Amygdala (tissue), 56 donors: ENCODE results near the gene GRIN2C.

Experiments used
- DNase-seq, 56 donors: peaks; one replicate each; lab custom pipeline; 2025; lab: John Stamatoyannopoulos, UW

GRIN2C gene

DNA sequence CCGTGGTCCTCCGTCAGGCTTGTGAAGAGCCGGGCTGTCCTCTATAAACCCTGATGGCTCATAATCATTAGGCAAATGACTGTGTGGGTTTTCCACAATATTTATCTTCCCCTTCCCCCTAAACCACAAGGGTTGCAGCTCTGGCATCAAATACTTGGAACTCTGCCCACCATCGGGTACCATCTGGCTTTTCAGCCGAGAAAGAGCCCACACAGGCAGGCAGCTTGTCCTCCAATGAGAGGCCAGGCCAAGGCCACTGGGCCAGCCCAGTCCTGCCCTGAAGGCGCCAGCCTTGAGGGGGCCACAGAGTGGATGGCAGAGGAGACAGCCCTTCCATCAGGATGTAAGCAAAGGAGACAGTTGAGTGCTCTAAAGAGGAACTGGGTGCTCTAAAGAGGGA lies 51.8 kb downstream of the GRIN2C start:
- DNase-seq = peak in 11 of 56 donors; percentile 16 to 55 (median 36)

GRCh38 chr17:74807441-74807840 lies 52.2 kb downstream of the GRIN2C start:
- DNase-seq = no peak

GRCh38 chr17:74806334-74806733 lies 53.4 kb downstream of the GRIN2C start:
- no peak for DNase-seq

- DNase-seq = peak in 6 of 56 donors; percentile 24 to 55 (median 36)
These were observed 54.1 kb downstream of the GRIN2C start for GRCh38 chr17:74805591-74805991.

GRCh38 chr17:74804683-74805082 lies 55.0 kb downstream of the GRIN2C start:
- no peak for DNase-seq

DNA sequence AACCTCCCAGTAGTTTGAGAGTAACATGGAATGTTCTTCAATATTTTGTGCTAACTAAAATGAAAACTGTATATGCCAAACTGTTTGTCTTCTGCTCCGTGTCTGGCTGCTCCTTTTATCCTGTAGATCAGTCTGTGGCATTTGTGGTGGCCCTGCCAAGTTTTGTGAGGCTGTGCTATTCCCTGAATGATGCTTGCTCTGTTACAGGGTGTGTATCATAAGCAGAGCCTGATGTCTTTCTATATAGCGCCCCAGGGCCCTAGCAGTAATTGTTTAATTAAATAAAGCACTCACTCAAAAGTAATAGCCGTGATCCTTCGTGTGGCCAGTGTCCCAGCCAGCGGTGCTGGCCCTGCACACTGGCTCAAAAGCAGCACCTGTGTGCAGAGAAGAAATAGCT lies 55.7 kb downstream of the GRIN2C start:
- no peak for DNase-seq

GRCh38 chr17:74803388-74803930 lies 56.2 kb downstream of the GRIN2C start:
- no peak for DNase-seq

GRCh38 chr17:74801896-74802295 lies 57.8 kb downstream of the GRIN2C start:
- no peak for DNase-seq

GRCh38 chr17:74800531-74800930 lies 59.2 kb downstream of the GRIN2C start:
- DNase-seq = peak in 1 of 56 donors; percentile 47

GRCh38 chr17:74799097-74799496 lies 60.6 kb downstream of the GRIN2C start:
- DNase-seq = no peak

- no peak for DNase-seq
These were observed 61.4 kb downstream of the GRIN2C start for GRCh38 chr17:74798239-74798707.

DNA sequence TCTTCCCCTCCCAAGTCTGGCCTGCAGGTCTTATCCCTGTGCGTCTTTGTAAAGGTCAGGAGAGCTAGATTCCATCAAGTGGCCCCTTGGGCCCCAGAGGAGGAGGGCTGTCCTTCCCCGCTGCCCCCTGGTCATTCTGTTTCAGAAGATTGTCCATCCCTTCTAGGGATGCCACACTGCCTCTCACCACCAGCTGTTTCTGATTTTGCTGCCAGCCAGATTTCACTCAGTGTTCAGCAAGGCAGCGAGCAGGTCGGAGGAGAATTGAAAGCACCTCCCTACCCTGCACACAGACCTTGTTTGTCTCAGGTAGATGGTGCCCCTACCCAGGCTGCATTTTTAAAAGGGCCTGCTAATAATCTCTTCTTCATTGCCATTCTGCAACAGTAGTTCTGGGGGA lies 61.9 kb downstream of the GRIN2C start:
- DNase-seq = no peak

DNA sequence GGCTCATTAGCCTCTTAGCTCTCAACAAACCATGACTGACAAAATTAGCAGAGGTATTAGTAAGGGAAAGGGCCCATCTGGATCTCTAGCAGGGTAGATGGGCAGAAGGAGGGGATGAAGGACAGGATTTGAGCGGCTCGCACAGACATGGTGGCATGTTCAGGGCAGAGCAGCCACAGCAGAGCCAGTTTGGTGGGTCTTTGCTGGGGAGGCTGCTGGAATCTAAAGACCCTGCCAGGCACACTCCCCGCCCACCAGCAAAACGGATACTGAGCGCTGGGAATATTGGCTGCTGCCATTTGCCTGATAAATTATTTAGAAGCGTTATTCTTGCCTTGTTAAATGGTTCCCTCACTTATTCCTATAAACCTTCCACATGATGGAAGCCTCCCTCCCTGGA lies 62.8 kb downstream of the GRIN2C start:
- no peak for DNase-seq

DNA sequence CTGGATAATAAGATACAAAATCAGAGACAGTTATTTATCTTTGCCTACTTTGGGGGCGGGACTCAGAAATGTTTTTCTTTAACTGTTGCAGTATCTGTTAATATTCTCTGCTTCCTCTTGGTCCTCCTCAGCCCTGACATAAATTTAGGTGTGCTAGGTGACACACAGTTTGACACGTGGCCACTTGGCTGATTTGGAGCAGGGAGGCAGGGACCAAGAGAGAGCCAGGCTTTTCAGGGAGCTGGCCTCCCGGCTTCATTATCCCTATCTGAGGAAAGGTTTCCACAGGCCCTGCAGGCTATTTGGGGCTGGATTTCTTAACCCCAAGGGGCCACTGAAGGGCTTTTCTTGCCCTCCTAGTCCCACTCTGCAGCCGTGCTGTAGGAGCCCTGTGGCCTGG lies 63.5 kb downstream of the GRIN2C start:
- DNase-seq = no peak

DNA sequence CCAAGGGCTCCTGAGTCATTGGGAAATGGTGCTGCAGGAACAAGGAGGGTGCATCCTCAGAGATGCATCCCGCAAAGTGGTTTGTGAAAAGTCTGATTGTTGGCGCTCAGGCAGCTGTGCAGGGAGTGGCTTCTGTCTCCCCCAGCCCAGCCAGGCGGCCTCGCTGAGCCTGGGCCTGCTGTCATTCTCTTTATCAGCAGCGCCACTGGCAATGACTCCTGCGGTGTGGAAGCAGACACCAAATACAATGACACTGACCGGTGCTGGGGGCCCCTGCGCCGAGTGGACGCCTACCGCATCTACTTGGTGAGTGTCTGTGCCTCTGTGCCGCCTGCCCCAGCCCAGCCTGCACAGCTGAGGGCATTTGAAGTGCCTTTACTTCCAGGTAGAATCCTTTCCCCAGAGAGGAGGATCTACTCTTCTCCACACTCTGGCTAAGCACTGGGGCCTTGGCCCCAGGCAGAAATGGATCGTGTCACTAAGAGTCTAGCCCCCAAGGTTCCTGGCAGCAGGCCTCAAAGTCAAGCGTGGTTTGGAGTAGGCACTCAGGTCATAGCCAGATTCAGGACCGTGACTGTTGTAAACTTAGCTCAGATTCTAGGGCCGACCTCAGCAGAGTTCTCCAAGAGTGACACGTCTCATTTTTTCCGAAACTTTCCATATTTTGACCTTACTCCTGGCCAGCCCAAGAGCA lies 64.2 kb downstream of the GRIN2C start:
- peak in 6 of 56 donors; percentile 23 to 36 (median 28) for DNase-seq

DNA sequence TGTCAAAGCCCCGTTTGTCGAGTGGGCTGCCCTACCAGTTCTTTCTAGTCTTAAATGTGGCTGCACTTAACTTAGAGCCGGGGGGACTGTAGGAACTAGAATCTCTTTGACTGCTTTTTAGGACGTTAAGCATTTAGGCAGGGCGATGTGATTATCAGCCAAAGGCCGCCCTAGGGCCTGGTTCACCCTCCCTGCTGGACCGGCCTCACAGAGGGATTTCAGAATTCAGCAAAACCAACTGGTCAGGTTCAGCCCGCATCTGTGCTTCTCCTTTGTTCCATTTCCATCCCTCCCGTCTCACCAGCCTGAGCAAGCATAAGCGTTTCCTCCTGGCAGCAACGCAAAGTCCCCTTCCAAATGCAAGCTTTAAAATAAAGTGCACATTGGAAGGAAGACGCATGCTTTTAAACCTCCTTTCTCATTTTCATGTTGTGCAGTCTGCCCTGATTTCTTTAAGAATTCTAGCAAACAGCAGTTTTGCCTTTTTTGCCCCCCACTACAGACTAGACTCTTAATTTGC lies 67.0 kb downstream of the GRIN2C start:
- DNase-seq = no peak
